Measurements from ENCODE around the gene HARS1.
"Not testable (repeated sequence)": the region's sequence is repeated elsewhere in the genome, so short reads cannot be mapped to it uniquely, and the experiment has no call there.

Gene HARS1

GRCh38 chr5:140632366-140633020 is 58.7 kb downstream of the HARS1 start:
- DNase-seq, result peak; percentile 47

- DNase-seq, result no peak
Measured at GRCh38 chr5:140631831-140632365, 59.3 kb downstream of the HARS1 start.

GRCh38 chr5:140631036-140631417 is 60.1 kb downstream of the HARS1 start:
- peak; percentile 55 for DNase-seq

- DNase-seq, result no peak
Measured at GRCh38 chr5:140630292-140631035, 60.7 kb downstream of the HARS1 start.

GRCh38 chr5:140628711-140629110 is 62.5 kb downstream of the HARS1 start:
- no peak for DNase-seq

- peak; percentile 2 for DNase-seq
Measured at GRCh38 chr5:140627972-140628371, 63.2 kb downstream of the HARS1 start.

- not testable (repeated sequence) for DNase-seq
Measured at GRCh38 chr5:140624886-140625285, 66.3 kb downstream of the HARS1 start.

Data from MV-4-11 (cell line).